Measurements from ENCODE around the gene PPP1R14D. TPM values are rescaled to one million over a fixed set of nuclear protein-coding genes. Genes with fewer than 3 reads are reported as not detected.

PPP1R14D gene
- total RNA-seq, 4 donors from 2014 or later: not detected

- intact Hi-C loops (cut with DNase I): no loop called here
- H3K27me3 ChIP-seq: no peaks in the 10 kb centered on the region
- 92% methylated on average over 9 of the region's 10 CpGs for WGBS
- H3K4me1 ChIP-seq: peaks cover 0 to 7% (median 5%) of the 10 kb centered on the region in 4 donors
- H3K4me3 ChIP-seq: no peak overlapping the region
- no peak overlapping the region for H3K27ac ChIP-seq (replicated peaks in 1 of 4)
- H3K36me3 ChIP-seq: peaks cover 77 to 100% (median 98%) of the 10 kb centered on the region in 4 donors
- DNase-seq (ENCODE audit: extremely low spot score): no peak
- no peaks in the 10 kb centered on the region for H3K9me3 ChIP-seq
- TF ChIP-seq POLR2A (IDR thresholded peaks at IDR 0.05; ENCODE audit: low read depth) (no peak), EP300 (IDR thresholded peaks at IDR 0.05) (no peak)
Measured at GRCh38 chr15:40775007-40775406, 53.5 kb downstream of the PPP1R14D start.

- DNase-seq (ENCODE audit: extremely low spot score): no peak
- Histone ChIP-seq H3K27me3 (no peaks in the 10 kb centered on the region), H3K4me1 (peaks cover 0 to 18% (median 17%) of the 10 kb centered on the region in 4 donors), H3K27ac (replicated peaks in 1 of 4) (no peak overlapping the region), H3K4me3 (no peak overlapping the region), H3K36me3 (peaks cover 69 to 97% (median 93%) of the 10 kb centered on the region in 4 donors), H3K9me3 (no peaks in the 10 kb centered on the region)
- 100% methylated on average over 6 of the region's 6 CpGs for WGBS
- no peak for TF ChIP-seq EP300 (IDR thresholded peaks at IDR 0.05)
- no peak for TF ChIP-seq CTCF (IDR thresholded peaks at IDR 0.05)
- TF ChIP-seq POLR2A (IDR thresholded peaks at IDR 0.05; ENCODE audit: low read depth): no peak
- TF ChIP-seq POLR2AphosphoS5 (IDR thresholded peaks at IDR 0.05): no peak
- intact Hi-C loops (cut with DNase I): no loop called here
Measured at GRCh38 chr15:40773902-40774301, 54.6 kb downstream of the PPP1R14D start.

GRCh38 chr15:40773496-40773895, 55.0 kb downstream of the PPP1R14D start:
- Histone ChIP-seq H3K27me3 (no peaks in the 10 kb centered on the region), H3K4me1 (peaks cover 0 to 21% (median 21%) of the 10 kb centered on the region in 4 donors), H3K27ac (replicated peaks in 1 of 4) (no peak overlapping the region), H3K4me3 (no peak overlapping the region), H3K9me3 (no peaks in the 10 kb centered on the region), H3K36me3 (peaks cover 65 to 97% (median 93%) of the 10 kb centered on the region in 4 donors)
- TF ChIP-seq POLR2AphosphoS5 (IDR thresholded peaks at IDR 0.05): no peak
- no peak for TF ChIP-seq EP300 (IDR thresholded peaks at IDR 0.05)
- TF ChIP-seq POLR2A (IDR thresholded peaks at IDR 0.05; ENCODE audit: low read depth): no peak
- TF ChIP-seq CTCF (IDR thresholded peaks at IDR 0.05): no peak
- 90% methylated on average over 8 of the region's 8 CpGs for WGBS
- intact Hi-C loops (cut with DNase I): no loop called here
- no peak for DNase-seq (ENCODE audit: extremely low spot score)

- no peak overlapping the region for H3K27ac ChIP-seq (replicated peaks in 1 of 4)
- H3K27me3 ChIP-seq: no peaks in the 10 kb centered on the region
- intact Hi-C loops (cut with DNase I): no loop called here
- no peaks in the 10 kb centered on the region for H3K9me3 ChIP-seq
- DNase-seq (ENCODE audit: extremely low spot score): no peak
- TF ChIP-seq POLR2AphosphoS5 (IDR thresholded peaks at IDR 0.05) (no peak), CTCF (IDR thresholded peaks at IDR 0.05) (no peak), POLR2A (IDR thresholded peaks at IDR 0.05; ENCODE audit: low read depth) (no peak), EP300 (IDR thresholded peaks at IDR 0.05) (no peak)
- no peak overlapping the region for H3K4me3 ChIP-seq
- peaks cover 56 to 97% (median 92%) of the 10 kb centered on the region in 4 donors for H3K36me3 ChIP-seq
- 80% methylated on average over 12 of the region's 13 CpGs for WGBS
- peaks cover 0 to 27% (median 23%) of the 10 kb centered on the region in 4 donors for H3K4me1 ChIP-seq
Measured at GRCh38 chr15:40772014-40772413, 56.5 kb downstream of the PPP1R14D start.

- H3K4me3 ChIP-seq: no peak overlapping the region
- no peaks in the 10 kb centered on the region for H3K27me3 ChIP-seq
- H3K4me1 ChIP-seq: peaks cover 0 to 27% (median 23%) of the 10 kb centered on the region in 4 donors
- TF ChIP-seq EP300 (IDR thresholded peaks at IDR 0.05) (no peak), POLR2A (IDR thresholded peaks at IDR 0.05; ENCODE audit: low read depth) (no peak), POLR2AphosphoS5 (IDR thresholded peaks at IDR 0.05) (no peak), CTCF (IDR thresholded peaks at IDR 0.05) (no peak)
- H3K27ac ChIP-seq (replicated peaks in 1 of 4): no peak overlapping the region
- no peaks in the 10 kb centered on the region for H3K9me3 ChIP-seq
- intact Hi-C loops (cut with DNase I): no loop called here
- no peak for DNase-seq (ENCODE audit: extremely low spot score)
- H3K36me3 ChIP-seq: peaks cover 49 to 90% (median 86%) of the 10 kb centered on the region in 4 donors
- 93% methylated on average over 5 of the region's 5 CpGs for WGBS
Measured at GRCh38 chr15:40771242-40771641, 57.3 kb downstream of the PPP1R14D start.
